ENCODE results near the gene NR4A2.

DNA sequence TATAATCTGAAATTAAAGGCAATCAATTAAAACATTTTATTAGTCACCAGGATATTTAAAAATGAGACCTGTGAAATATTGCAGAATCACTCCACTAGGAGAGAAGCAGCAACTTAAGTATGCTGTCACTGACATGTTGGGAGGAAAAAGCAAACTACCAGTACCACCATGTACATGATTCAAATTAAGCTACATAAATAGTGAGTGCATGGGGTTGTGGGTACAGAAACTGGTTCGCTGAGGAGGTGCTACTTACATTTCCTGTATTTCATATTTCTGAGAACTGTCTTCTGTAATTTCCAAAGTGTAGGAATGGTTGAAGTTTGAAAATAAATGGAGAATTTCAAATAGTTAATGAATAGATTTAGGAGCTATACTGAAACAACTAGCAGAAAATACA lies 7.9 kb upstream of the NR4A2 start:
- TF ChIP-seq POLR2A (IDR thresholded peaks at IDR 0.05; ENCODE audit: low read depth, low read length) = no peak
- no peak for TF ChIP-seq POU2F2 (IDR thresholded peaks at IDR 0.05; ENCODE audit: low read depth, low read length)

Data from GM12891 (cell line).